Dermis blood vessel endothelial cell (primary cell): ENCODE measurements around the gene ZFHX3. TPM values are rescaled to one million over a fixed set of nuclear protein-coding genes. Genes with fewer than 3 reads are reported as not detected.

ENCODE experiments used
- DNase-seq: peaks from one replicate; pipeline ENCODE4 v3.0.0; 2010
- total RNA-seq: library from RNA; depleted of rRNA; stranded (reverse); fragments of >200 nt; gene quantifications from 2 replicates; pipeline ENCODE4 v1.2.3, GENCODE V29; 2014

Gene ZFHX3
- total RNA-seq, 1 donor from 2014 or later, result 5.6 TPM

DNA sequence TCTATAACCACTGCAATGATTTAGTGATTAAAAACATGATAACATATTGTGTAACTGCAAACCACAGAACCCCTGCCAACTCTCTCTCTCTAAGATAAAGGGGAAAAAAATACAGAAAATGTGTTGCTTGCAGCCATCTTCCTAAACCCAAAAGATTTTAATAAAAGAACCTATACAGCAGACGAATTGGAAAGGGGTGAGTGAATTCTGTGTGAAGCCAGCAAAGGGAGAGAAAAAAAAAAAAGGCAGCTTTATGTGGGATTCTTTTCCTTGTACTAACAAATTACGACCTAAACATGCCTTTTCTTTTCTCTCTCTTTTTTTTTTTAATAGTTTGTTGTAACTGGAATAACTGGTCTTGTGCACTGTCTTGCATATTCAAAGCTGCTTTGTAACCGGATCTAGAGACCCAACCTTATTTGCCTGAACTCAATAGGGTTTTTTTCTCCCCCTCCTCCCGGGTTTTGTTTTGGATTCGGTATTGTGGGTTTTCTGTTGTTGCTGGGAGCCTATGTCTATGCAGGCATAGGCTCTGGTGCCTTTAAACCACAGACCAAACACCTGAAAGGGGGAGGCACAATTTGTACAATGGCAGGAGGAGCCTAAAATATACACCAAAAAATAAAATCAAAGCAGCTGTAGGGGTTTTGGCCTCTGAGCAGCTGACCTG is 7.0 kb upstream of the ZFHX3 start:
- peak; percentile 25 for DNase-seq

DNA sequence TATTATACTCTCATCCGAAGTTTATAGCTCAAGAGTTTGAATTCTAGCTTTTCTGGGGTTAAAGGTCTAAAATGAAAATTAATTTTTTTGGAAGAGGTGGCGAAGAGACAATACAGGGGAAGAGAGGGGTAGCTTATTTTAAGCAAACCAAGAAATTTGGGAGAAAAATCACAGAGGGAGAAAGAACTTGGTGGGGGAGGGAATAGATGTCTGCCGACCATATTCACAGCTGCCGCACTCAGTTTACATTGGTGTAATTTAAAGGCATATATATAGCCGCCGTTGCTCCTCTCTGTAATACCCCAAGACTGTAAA is 6.5 kb upstream of the ZFHX3 start:
- DNase-seq, result no peak

DNA sequence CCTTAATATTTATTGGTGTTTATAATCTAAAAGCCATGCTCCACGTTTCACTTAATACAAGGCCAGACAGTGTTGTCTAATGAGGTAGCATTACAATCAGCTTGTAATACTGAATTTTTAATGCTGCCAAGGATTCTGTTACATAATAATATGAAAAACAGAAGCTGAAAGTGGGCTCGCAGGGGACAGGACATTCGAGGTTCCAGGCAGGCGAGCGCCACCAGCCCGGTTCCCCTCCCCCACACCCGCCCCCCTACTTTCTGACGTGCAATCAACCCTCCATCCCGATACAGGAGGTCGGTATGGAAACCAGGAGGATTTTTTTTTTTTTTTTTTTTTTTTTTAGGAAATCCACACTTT is 6.2 kb upstream of the ZFHX3 start:
- DNase-seq, result peak; percentile 28

DNA sequence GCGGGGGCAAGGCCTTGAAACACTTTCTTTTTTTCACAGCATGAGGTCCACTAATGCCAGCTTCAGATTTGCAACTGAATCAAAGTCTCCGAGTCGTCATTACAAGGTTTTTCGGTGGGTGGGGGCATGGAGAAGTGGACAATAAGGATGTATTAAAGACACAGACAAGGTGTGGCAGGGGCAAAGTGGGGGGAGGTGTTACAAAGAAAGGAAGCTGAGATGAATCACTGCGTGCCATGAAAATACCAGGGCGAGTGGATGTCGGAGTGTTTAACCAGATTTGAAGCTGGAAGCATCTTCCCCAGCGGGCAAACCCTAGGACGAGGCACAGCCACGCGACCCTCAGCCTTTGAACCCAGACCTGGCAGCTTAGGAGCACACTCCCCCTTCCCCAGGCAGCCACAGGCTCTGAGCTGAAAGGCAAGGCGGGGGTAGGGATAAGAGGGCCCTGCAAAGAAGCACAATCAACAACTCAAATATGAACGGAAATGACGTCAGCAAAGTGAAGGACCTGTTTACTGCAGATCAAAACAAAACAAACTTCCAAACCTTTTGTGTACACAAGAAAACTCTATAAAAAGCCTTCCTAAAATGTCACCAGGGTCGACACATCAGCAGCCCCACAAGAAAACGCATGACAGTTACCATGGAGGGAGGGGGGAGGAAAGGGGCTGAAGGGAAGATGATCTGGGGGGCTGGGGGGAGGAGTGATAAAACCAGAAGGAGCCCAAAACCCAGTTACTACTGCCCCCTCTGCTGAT is 5.6 kb upstream of the ZFHX3 start:
- peak; percentile 87 for DNase-seq

DNA sequence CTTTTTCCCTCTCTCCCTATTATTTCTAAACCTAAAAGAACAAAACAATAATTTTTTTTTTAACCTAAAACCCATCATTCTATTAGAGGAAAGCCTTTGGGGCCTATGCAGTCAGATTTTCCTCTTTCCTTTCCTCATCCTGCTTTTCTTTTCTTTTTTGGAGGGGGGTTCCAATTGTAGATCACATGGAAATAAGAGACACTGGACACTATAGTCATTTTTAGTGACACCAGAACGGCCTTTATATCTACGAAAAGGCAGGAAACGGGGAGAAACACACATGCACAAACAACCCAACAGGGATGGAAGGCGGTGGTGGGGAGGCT is 5.1 kb upstream of the ZFHX3 start:
- DNase-seq, result no peak

DNA sequence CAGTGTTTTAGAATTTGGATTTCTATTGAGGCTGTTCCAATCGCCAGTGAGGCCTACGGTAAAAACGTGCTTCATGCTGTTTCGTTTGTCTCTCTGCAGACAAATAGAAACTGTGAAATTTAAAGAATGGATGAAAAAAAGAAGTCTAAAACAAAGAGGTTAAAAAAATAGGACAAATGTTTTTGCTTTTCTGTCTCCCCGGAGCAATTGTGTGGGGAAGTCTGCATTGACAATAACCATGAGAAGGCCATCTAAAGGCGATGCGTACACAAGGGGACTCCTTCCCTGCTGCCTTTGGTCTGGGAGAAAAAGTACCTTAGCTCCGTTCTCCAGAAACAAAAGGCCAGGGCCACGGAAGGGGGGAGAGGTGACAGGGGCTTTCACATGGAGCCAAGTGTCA is 4.6 kb upstream of the ZFHX3 start:
- peak; percentile 47 for DNase-seq

DNA sequence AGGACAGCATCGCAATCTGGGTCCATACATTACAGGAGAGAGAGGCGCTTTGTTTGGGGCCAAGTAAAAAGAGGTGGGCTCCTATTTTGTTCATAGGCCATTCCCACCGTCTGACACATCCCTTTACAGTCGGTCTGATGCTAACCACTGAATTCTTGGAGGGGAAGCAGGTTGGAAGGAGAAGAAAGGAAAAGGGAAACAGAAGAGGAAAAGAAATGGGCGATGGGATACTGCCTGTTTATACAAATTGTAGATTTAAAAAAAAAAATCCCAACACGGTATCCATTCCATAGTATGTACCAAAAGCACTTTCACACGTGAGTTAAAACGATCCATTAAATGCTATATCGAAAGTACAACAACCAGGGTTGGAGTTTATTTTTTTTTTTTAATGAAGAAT is 4.0 kb upstream of the ZFHX3 start:
- no peak for DNase-seq

DNA sequence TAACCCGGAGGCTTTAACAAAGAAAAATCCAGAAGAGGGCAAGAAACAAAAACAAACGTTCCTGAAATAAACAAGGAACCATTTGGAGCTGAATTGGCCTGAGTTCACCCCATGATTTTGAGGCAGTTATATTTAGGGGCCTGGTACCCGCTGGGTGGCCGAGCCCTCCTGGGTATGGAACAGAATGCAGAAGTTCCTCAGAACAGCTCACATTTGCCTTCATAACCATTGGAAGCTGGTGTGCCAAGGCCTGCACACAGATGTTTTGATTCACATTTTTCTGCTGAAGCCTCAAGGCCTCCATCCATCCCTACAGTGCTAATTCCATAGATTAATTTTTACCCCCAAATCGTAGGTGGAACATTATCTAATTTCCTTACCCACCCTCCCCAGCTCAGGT is 3.3 kb upstream of the ZFHX3 start:
- no peak for DNase-seq

DNA sequence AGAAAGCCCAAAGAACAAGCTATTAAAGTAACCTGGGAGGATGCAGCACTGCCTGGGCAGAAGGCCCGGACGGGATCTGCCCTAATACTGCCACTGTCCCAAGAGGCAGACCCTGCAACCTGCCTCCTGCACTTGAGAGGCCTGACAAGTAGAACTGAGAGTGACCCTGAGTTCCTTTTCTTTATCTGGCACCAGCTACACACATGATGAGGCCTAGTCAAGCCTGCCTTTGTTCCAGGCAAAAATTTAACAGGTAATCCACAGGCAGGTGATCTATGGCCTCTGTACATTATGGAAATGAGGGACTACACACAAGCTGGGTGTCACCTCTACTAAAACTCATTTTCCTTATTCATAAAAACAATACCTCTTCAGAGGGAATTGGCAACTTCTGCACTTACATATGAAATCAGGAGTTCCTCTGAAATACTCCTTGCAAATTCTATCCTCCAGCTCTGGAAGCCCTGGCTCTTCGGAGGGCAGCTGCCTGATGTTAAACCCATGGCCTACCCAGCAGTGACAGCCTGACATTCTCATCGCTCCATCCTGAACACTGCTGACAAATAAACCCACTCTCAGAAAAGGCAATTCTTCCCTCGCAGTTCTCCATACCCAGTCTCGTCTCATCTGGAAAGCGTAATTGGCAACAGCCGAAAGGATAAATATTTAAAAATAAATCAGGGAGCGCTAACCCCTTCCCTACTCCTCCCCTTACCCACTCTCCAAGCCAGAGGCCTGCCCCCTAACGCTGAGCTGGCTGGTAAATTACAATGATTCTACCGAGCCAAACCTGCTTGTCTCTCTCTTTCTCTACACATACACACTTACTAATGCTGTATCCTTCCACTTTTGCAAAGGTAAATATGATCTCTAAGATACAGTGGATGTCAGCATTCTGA is 2.5 kb upstream of the ZFHX3 start:
- no peak for DNase-seq

DNA sequence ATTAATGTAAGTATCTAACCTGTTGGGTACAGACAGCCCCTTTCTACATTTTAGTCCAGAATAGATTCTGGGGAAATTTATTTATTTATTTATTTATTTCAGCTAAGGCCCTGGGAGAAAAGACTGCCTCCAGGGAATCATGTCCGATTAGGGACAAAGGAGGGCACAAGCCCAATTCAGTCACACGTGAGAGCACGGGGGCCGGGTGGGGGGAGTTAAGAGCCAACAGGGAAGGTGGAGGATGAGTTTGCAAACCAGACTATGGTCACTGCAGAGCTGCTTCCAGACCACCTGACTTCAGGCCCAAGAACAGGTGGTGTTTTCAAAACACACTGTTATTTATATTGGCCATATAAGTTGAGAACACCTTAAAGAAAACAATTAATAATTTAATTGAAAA is 1.6 kb upstream of the ZFHX3 start:
- DNase-seq, result no peak

DNA sequence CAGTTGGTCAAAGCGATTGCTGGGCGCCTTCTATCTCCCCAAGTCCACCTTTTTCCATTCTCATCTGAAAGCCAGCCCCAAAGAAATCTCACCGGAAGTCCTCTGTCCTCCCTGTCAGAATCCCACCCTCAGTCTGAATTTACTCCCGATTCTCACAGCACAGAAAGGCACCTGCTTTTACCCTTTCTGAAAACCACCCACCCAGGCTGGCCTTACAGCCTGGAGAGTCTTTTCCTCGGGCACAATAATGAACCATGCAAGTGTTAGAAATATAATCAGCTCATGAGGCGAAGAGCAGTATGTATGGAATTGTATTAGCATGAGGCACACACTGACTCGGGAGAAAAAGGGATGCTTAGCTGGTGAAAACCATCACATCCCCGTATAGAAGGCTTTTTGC is 1.2 kb upstream of the ZFHX3 start:
- no peak for DNase-seq

DNA sequence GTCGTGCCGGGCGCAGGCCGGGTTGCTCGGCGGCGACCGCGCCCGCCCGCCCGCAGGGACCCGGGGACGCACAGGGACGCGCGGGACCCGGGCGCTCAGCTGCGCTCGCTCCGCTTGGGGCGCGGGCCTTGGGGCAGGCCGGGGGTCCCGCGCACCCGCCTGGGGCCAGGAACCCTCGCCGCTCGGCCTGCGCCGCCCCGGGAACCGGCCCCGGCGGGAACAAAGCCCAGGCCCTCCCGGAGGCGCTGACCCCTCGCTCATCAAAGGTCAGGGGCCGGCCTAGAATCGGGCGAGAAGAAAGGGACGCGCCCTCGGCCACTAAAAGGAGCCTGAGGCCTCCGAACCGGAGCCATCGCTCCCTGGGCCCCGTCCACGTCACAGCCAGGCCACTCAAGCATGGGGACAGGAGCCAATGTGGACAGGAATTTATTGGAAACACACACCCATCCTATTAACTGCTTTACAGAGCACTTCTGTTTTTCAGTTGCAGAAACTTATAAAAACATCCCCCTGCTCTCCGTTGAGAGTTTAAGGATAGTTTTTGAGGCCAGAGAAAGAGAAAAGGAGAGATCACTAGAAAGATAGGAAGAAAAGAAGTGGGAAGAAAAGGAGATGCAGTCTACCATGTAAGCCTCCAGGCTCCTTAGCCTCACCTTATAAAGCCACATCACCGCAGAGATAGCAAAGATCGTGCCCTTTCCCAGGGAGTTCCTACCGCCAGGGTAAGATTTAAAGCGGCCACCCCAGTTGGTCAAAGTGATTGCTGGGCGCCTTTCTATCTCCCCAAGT is 558 bp upstream of the ZFHX3 start:
- no peak for DNase-seq

DNA sequence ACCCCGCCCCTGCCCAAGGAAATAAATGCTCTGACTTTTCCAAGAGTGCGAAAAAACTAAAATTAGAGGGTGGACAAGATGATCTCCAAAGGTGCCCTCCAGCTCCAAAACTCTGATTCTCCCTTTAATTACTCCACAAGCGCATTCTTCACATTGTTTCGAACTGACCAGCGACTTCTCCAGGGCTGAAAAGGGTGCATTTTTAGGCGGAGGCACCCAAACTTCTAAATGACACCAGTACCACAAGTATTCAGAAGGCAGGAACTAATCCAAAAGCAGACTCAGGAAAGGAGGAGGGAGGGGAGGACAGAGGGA is 750 bp downstream of the ZFHX3 start:
- DNase-seq, result no peak

DNA sequence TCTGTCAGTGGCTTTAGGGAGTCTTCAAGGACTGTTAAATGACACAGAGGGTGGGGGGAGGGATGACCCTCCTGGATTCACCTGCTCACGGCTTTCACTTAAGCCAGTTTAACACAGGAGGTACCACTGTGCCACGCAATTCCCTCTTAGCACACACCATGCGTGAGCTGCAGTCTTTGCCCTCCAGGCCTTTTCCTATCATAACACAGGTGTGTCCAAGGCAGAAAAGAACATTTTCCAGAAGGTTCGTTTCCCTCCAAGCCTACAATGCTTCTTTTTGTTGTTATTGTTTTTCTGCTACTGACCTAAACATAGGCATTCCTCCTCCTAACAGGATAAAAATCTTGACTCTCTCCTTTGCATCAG is 1.1 kb downstream of the ZFHX3 start:
- DNase-seq, result no peak

DNA sequence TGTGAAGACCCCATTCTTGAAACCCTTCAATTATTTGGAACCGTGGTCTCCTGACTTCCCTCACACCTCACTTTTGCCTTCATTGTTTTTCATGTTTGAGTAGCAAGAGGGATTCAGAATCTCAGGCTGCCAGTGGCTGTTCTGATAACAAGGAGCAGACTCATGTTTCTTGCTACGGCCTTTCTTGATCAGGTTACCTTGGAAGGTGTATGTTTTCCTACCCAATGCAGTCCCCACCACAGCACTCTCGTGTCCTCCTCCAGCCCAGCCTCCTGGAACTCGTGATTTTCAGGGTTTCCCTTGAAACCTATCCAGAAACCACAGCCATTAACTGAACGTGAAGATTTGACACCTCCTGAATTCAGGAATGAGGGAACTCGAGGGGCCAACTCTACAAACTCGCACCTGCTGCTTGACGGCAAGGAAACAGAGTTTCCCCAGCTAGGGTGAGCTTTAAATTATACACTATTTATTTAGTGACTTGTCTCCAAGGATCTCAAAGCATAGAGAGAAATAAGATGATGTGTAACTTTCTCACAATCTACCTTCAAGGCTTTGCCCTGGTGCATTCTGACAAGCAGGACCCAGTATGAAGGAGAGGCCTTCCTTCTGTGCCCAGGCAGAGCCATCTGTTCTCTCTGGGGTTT is 1.6 kb downstream of the ZFHX3 start:
- no peak for DNase-seq

DNA sequence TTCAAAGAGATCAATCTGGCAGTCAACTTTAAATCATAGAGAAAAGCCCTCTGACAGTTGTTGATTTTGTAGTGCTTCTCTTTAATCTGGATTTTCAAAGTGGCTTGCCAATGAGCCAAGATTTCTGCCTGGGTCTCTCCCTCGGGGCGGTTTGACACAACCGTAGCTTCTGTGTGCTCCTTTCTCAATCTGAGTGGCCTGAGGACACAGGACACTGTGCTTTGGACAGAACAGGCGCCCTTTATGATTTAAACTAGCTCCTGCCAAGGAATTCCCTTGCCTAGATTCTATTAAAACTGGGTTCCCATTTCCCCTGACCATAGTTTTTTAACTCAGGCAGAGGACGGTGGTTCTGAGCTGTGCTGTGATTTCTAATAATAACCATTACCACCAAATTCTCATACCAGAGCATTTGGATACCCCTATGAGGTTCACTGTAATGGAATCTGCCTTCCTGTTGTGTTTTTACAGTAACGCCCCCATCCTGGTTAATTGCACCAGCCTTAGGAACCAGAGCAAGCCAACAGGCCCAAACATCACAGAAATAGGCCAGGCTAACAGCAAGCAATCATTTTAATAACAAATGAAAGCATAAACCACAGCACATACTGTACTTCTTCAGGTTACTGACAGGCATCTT is 4.0 kb downstream of the ZFHX3 start:
- DNase-seq, result no peak

DNA sequence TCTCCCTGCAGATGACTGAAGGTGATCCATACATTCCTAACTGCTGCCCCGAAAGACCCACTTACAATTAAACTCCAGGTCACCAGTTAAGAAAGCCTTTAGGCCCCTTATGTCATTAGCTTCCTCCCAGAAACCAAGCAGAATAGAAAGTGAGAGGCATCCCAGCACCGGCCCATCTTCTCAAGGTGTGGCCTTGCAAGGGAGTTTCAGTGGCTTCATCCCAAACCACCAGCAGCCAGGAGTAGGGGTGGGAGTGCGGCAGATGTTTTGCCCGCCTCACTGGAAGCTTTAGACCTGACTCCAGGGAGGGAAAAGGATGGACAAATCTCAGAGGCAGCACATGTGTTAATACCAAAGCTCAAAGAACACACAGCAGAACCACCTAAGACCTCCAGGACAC is 5.1 kb downstream of the ZFHX3 start:
- no peak for DNase-seq

DNA sequence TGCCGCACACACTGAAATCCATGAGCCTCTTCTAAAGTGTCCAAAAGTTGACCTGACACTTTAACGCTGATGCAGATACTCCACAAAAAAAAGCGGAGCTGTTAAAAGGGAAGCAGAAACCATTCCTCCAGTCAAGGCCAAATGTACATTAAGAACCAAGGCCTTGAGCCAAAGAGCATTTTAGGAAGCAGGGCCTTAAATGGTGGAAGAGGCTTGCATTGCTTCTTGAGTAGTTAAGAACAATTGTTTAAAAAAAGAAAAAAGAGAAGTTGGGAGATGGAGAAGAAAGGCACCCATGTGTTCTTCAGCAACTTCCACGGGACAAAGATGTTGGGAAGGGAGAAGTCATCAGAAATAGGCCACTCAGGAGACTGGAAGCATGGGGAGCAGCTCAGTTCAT is 6.3 kb downstream of the ZFHX3 start:
- DNase-seq, result no peak

DNA sequence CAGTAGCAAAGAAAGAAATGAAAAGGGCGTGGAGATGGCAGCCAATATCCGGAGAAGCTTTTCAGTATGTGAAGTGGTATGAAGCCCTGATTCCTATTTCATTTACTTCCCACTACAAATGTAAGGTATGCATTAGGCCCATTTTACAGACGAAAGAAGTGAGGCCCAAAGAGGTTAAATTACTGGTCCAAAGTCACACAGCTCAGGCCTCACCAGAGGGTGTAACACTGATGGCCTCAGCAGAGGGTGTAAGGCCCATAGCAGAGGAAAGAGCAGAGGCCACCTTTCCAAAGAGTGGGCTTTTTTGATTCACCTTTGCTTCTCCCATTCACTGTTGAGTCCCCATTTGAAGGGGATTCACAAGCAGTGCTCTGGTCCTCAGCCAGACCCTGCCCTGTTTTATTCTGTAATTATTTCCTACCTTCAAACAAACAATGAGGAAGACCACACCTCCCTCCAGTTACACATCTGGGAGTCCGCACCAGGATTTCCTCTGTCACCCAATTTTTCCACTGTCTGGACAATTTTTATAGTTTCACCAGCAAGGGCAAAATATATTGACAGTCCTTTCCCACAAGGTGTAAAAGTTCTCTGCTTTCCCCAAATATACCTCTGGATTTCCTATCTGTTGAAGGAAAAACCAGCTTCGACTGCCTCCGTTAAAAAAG is 7.1 kb downstream of the ZFHX3 start:
- DNase-seq, result no peak

DNA sequence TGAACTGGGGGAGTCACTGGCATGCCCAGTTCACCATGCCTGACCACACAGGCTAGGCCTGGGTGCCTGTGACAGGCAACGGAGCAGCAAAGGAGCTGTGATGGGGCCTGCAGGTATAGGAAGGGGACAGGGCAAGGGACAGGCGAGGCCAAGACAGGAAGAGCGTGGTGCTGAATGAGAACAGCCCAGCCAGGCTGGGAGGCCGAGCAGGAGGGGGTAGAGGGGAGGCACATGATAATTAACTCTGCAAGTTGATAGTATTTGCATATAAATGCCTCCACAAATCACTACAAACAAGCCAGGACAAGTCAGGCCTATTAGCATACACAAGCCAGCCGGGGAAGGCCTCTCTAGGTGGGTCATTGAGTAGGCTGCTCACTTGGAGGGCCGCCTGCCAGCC is 7.8 kb downstream of the ZFHX3 start:
- no peak for DNase-seq

DNA sequence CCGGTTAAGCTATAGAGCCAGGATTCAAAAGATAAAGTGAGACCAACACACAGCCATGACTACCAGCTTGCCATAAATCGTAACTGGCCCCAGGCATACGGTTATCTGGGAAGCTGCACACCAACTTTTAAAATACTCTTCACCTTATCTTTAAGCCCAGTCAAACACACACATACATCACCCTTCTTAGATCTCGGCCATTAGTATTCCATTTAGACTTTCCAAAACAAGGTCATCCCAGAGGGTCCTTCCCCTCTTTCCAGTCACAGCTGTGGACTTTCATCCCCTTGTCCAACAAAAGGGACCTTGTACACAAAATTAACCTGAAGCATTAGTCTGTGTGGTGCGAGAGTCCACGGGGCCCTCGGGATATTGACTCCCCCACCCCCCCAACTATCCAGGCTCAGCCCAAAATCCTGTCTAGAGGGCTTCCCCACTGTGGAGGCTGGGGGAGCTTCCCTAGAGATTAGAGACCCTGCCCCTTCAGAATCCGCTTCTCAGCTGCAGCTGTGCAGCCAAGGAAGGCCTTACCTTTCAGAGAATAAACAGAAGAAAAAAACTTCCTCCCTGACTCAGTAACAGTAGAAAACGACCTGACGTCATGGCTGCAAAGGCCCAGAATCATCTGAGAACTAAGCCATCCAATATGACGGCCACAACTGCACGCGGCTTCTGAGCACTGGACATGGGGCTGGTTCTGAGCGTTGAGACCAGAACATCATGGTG is 9.9 kb downstream of the ZFHX3 start:
- no peak for DNase-seq
